IMR-90 (cell line): ENCODE data around the gene CDH3. TPM values are rescaled to one million over a fixed set of nuclear protein-coding genes. Genes with fewer than 3 reads are reported as not detected.
"Not testable (repeated sequence)": the region's sequence is repeated elsewhere in the genome, so short reads cannot be mapped to it uniquely, and the experiment has no call there.

Source experiments
- ATAC-seq: fragments of 200-7000 bp; cut with Tn5 transposase; 2 replicates; pipeline ENCODE4 v1.9.1; 2020; ENCODE audit warnings: low read depth, mild to moderate bottlenecking, moderate library complexity
- BruUV-seq: library from RNA; stranded (reverse); fragments of 400-500 nt; replicated peaks from 2 replicates; lab custom pipeline; 2021; lab: Mats Ljungman, UMichigan
- CTCF ChIA-PET: fragments of 300-600 bp; formaldehyde crosslinking; extraction: SDS; loops from one replicate; lab custom pipeline; 2021; ENCODE audit warnings: antibody characterized with exemption; lab: Yijun Ruan, JAX
- POLR2A ChIA-PET: fragments of 300-600 bp; sonication (Branson Sonifier 250); formaldehyde crosslinking; loops from one replicate; lab custom pipeline; 2022; ENCODE audit warnings: antibody characterized with exemption; ENCODE audit not compliant: unreplicated experiment; lab: Charles Lee
- DNase-seq: peaks from one replicate; pipeline ENCODE4 v3.0.0; 2013
- H2AFZ ChIP-seq: replicated peaks from 2 replicates; pipeline ENCODE3; 2013; ENCODE audit warnings: low read length, mild to moderate bottlenecking; ENCODE audit not compliant: poor library complexity
- H2AK5ac ChIP-seq: 2 replicates; pipeline ENCODE4 v1.6.1; 2013; ENCODE audit warnings: low read depth, low read length, inconsistent platforms
- H2AK9ac ChIP-seq: replicated peaks from 2 replicates; pipeline ENCODE3; 2013; ENCODE audit warnings: mild to moderate bottlenecking, low read depth, low read length, moderate library complexity; ENCODE audit not compliant: poor library complexity
- H2BK120ac ChIP-seq: 2 replicates; pipeline ENCODE4 v1.6.1; 2013; ENCODE audit warnings: low read depth, low read length, inconsistent platforms
- H2BK15ac ChIP-seq: 3 replicates; pipeline ENCODE4 v1.6.1; 2013; ENCODE audit warnings: low read depth, low read length, inconsistent platforms
- H2BK20ac ChIP-seq: 2 replicates; pipeline ENCODE4 v1.6.1; 2013; ENCODE audit warnings: low read depth, mild to moderate bottlenecking, inconsistent platforms, low read length, moderate library complexity
- H2BK5ac ChIP-seq: 2 replicates; pipeline ENCODE4 v1.6.1; 2013; ENCODE audit warnings: mild to moderate bottlenecking, low read depth, low read length, inconsistent platforms; ENCODE audit not compliant: poor library complexity, severe bottlenecking
- H3K14ac ChIP-seq: replicated peaks from 2 replicates; pipeline ENCODE4 v1.6.1; 2013; ENCODE audit warnings: low read depth, low read length, inconsistent platforms
- H3K18ac ChIP-seq: 2 replicates; pipeline ENCODE4 v1.6.1; 2013; ENCODE audit warnings: low read depth, low read length, control low read depth
- H3K23ac ChIP-seq: 2 replicates; pipeline ENCODE4 v1.6.1; 2013; ENCODE audit warnings: low read depth, low read length, inconsistent platforms
- H3K27ac ChIP-seq: 2 replicates; pipeline ENCODE4 v1.5.1; 2013; ENCODE audit warnings: mild to moderate bottlenecking, control low read depth, low read length; ENCODE audit not compliant: insufficient read depth
- H3K27me3 ChIP-seq: 2 replicates; pipeline ENCODE4 v1.6.1; 2013; ENCODE audit warnings: low read length; ENCODE audit not compliant: control insufficient read depth, insufficient read depth
- H3K36me3 ChIP-seq: 2 replicates; pipeline ENCODE4 v1.6.1; 2013; ENCODE audit warnings: low read length, mixed read lengths; ENCODE audit not compliant: control insufficient read depth, insufficient read depth
- H3K4ac ChIP-seq: 2 replicates; pipeline ENCODE4 v1.6.1; 2013; ENCODE audit warnings: low read depth, low read length, inconsistent platforms
- H3K4me1 ChIP-seq: 2 replicates; pipeline ENCODE4 v1.6.1; 2013; ENCODE audit warnings: low read length, mixed read lengths; ENCODE audit not compliant: control insufficient read depth, insufficient read depth
- H3K4me2 ChIP-seq: 2 replicates; pipeline ENCODE4 v1.6.1; 2013; ENCODE audit warnings: low read depth, mild to moderate bottlenecking, control low read depth, low read length, moderate library complexity
- H3K4me3 ChIP-seq: 2 replicates; pipeline ENCODE4 v1.5.1; 2013; ENCODE audit warnings: low read depth, mild to moderate bottlenecking, control low read depth, low read length, moderate library complexity; ENCODE audit not compliant: insufficient read depth
- H3K56ac ChIP-seq: 2 replicates; pipeline ENCODE4 v1.6.1; 2013; ENCODE audit warnings: low read length, inconsistent platforms; ENCODE audit not compliant: insufficient read depth; ENCODE audit errors: extremely low read depth
- H3K79me1 ChIP-seq, 2 experiments: 2 replicates each; pipeline ENCODE4 v1.6.1; 2013; ENCODE audit warnings: low read length in 2 of 2, inconsistent platforms in 1 of 2, low read depth in 1 of 2
- H3K9ac ChIP-seq: 2 replicates; pipeline ENCODE4 v1.6.1; 2013; ENCODE audit warnings: low read depth, low read length, control low read depth
- H3K9me1 ChIP-seq: 2 replicates; pipeline ENCODE4 v1.6.1; 2013; ENCODE audit warnings: low read length, inconsistent platforms; ENCODE audit not compliant: insufficient read depth
- H3K9me3 ChIP-seq: 2 replicates; pipeline ENCODE4 v1.6.1; 2013; ENCODE audit warnings: low read length; ENCODE audit not compliant: control insufficient read depth, insufficient read depth
- H4K20me1 ChIP-seq: 2 replicates; pipeline ENCODE4 v1.6.1; 2013; ENCODE audit warnings: low read length, inconsistent platforms; ENCODE audit not compliant: insufficient read depth
- H4K5ac ChIP-seq: 2 replicates; pipeline ENCODE4 v1.6.1; 2013; ENCODE audit warnings: mild to moderate bottlenecking, low read depth, low read length, control low read depth
- H4K8ac ChIP-seq, 2 experiments: 2 replicates each; pipeline ENCODE4 v1.6.1; 2013; ENCODE audit warnings: low read depth in 2 of 2, low read length in 2 of 2, control low read depth in 1 of 2, inconsistent platforms in 1 of 2
- H4K91ac ChIP-seq: 2 replicates; pipeline ENCODE4 v1.6.1; 2013; ENCODE audit warnings: low read depth, low read length, inconsistent platforms; ENCODE audit not compliant: insufficient read depth
- WGBS, 2 experiments: methylation state at CpG; one replicate each; pipeline versions ENCODE4 v1.1.5 to v1.1.7; 2013; ENCODE audit warnings: missing lambda C conversion rate in 2 of 2; ENCODE audit not compliant: insufficient read length in 1 of 2; ENCODE audit errors: extremely low coverage in 2 of 2; 5-methylcytosine and 5-hydroxymethylcytosine counted together
- dilution Hi-C: fragments of 300-500 bp; cut with HindIII; formaldehyde crosslinking; loops from one replicate; pipeline ENCODE4 v1.14.3; 2018; ENCODE audit warnings: low sequenced_read_pairs; ENCODE audit not compliant: unreplicated experiment
- in situ Hi-C: fragments of 300-500 bp; cut with MboI; formaldehyde crosslinking; loops from 3 replicates; pipeline ENCODE4 v1.14.3; 2019; ENCODE audit warnings: low sequenced_read_pairs, inconsistent platforms, mixed read lengths
- intact Hi-C: fragments of 100-400 bp; cut with micrococcal nuclease; formaldehyde crosslinking; loops from 2 replicates; pipeline ENCODE4 v1.10.0; 2022
- polyA plus RNA-seq, 3 experiments: library from polyadenylated mRNA; depleted of rRNA; stranded (reverse); fragments of >200 nt; gene quantifications; 2 replicates each; pipeline ENCODE4 v1.2.3, GENCODE V29; 2012; ENCODE audit warnings: low replicate concordance in 1 of 3
- total RNA-seq: library from RNA; depleted of rRNA; stranded (reverse); fragments of >200 nt; gene quantifications from 2 replicates; pipeline ENCODE4 v1.2.3, GENCODE V29; 2012

Gene CDH3
- total and polyA plus RNA-seq, 2 of the 4 experiments (the other 2 are of a cell fraction) = not detected

GRCh38 chr16:68716516-68716915 lies 71.4 kb downstream of the CDH3 start:
- intact Hi-C loops = not testable (repeated sequence)

More at GRCh38 chr16:68716516-68716915, 71.4 kb downstream of the CDH3 start:
- in situ Hi-C loops, H3K56ac ChIP-seq, ATAC-seq, DNase-seq, H4K20me1 ChIP-seq, H3K4ac ChIP-seq, H2AK9ac ChIP-seq, H3K4me1 ChIP-seq, H3K9me3 ChIP-seq, H4K5ac ChIP-seq, H3K14ac ChIP-seq, H4K91ac ChIP-seq, H3K36me3 ChIP-seq, H3K27ac ChIP-seq, H3K18ac ChIP-seq, H3K4me3 ChIP-seq, POLR2A ChIA-PET, H3K79me1 ChIP-seq, H2BK5ac ChIP-seq, dilution Hi-C loops, H4K8ac ChIP-seq, H3K9me1 ChIP-seq, H2AK5ac ChIP-seq, H2BK120ac ChIP-seq, H3K9ac ChIP-seq, H2AFZ ChIP-seq, H3K23ac ChIP-seq, H2BK20ac ChIP-seq, H2BK15ac ChIP-seq, BruUV-seq, H3K4me2 ChIP-seq: not testable (repeated sequence)
- CTCF ChIA-PET = interaction anchor here (0.6 kb wide), 1 partner anchor 9 kb away, joined by 4 read pairs; no protein-coding TSS in a partner anchor
- WGBS, 2 experiments = no CpG with 5 or more reads among the region's 4 CpGs
- H3K27me3 ChIP-seq = peaks cover 10% of the 10 kb centered on the region
